Stomach (tissue), 4 donors: Measurements from ENCODE around the gene OSBPL2.

Experiments used
- CTCF ChIP-seq, 7 experiments: fragments of 450-650 bp in 4 of 7; fragments of 200-600 bp in 3 of 7; sonication (generic) in 3 of 7; IDR thresholded peaks; one replicate each; pipeline ENCODE4 v1.5.1; 2016 to 2019; ENCODE audit warnings: antibody characterized with exemption in 7 of 7, control low read depth in 2 of 7, mild to moderate bottlenecking in 1 of 7
- EP300 ChIP-seq: sonication (generic); formaldehyde crosslinking; IDR thresholded peaks from one replicate; pipeline ENCODE4 v1.6.1; 2017; ENCODE audit warnings: antibody characterized with exemption
- POLR2A ChIP-seq, 4 donors: fragments of 450-650 bp; IDR thresholded peaks; one replicate each; pipeline ENCODE4 v1.6.1; 2016; ENCODE audit warnings: antibody characterized with exemption in 4 of 4, control low read depth in 2 of 4, mild to moderate bottlenecking in 1 of 4, moderate library complexity in 1 of 4
- POLR2AphosphoS5 ChIP-seq, 3 donors: sonication (generic); formaldehyde crosslinking; IDR thresholded peaks; one replicate each; pipeline ENCODE4 v1.6.1; 2016; ENCODE audit warnings: antibody characterized with exemption in 3 of 3

GRCh38 chr20:62232770-62233645 is 5.3 kb upstream of the OSBPL2 start:
- TF ChIP-seq CTCF (IDR thresholded peaks at IDR 0.05) (no peak), EP300 (no peak), POLR2AphosphoS5 (IDR thresholded peaks at IDR 0.05) (no peak), POLR2A (IDR thresholded peaks at IDR 0.05) (no peak)
